Measurements from ENCODE around the gene SIK3.
A peak's percentile ranks its signal among the peaks of the same experiment; 100 is the strongest.

SIK3 gene

DNA sequence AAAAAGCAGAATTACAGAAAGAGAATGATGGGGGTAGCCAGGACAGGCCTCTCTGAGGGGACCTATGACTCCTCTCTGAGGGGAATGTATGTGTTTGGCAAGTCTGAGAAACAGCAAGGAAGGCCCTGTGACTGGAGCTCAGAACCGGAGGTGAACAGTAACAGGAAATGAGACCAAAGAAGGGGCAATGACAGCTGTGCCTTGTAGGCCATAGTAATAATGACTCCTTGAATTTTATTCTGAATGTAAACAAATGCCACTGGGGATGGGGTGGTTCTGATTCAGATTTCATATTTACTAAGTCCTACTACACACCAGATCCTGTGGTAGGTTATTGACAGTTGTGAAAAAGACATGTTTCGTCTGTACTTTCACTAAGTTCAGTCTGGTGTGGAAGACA, 208.0 kb downstream of the SIK3 start:
- no peak for DNase-seq

DNA sequence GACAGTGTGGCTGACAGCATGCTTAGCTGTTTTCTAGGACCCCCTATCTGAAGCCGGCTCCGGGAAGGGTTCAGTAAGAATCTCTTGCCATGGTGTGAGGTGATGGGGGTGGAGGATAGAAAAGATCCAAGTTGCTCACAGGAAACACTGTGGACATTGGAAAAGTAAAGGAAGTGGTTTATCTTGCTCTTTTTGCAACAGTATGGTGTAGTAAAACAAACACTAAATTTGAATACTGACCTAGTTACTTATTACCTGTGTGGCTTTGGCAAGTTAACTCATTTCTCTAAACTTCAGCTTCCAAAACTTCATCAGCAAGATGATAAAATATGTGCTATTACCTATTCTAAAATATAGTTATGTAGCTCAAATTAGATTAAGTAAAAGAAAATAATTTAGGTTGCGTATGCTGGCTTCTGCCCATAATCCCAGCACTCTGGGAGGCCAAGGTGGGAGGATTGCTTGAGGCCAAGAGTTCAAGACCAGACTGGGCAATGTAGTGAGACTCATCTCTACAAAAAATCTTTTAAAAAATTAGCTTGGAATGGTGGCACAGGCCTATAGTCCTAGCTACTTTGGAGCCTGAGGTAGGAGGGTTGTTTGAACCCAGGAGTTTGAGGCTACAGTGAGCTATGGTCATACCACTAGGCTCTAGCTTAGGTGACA, 209.2 kb downstream of the SIK3 start:
- no peak for DNase-seq

DNA sequence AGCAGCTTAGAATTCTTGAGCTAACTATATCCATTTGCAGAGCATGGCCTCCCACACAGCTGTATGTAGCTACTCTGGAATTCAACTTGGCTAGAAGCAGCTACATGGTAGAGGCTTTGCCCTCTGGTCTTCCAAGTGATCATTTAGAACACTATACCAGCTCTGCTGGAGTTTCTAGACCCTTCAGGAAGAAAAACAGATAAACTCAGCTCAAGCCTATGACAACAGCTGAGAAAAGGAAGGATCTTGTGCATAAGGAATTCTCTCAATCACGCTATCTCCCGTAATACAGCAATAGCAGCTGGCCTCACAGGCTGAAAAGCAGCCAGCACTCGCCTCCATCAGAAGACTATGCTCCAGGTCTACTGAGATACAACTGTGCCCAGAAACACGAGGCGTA, 210.2 kb downstream of the SIK3 start:
- DNase-seq: no peak

GRCh38 chr11:116885951-116886655, 212.1 kb downstream of the SIK3 start:
- peak in 1 of 2 experiments; percentile 12 for DNase-seq

GRCh38 chr11:116882386-116882785, 215.8 kb downstream of the SIK3 start:
- DNase-seq: no peak

DNA sequence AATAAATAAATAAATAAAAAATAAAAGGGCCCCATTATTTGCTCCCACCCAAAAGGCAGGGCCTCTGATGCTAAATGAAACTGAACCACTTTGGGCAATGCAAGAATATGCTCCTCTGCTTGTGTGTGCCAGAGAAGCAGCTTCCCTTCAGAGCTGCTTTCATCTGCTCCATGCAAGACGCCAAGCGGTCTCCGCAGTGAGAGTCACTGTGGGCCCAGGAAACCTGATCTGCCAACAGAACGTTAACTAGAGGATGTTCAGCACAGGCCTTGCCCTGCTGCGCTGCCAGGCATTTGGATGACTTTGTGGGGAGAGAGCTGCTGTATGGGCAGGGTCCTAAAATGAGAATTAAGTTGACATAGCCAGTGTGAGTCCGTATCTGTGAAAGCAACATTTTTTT, 217.1 kb downstream of the SIK3 start:
- DNase-seq: peak in 1 of 2 experiments; percentile 52

GRCh38 chr11:116879800-116880625, 218.2 kb downstream of the SIK3 start:
- DNase-seq: peak; percentile 43 to 73

GRCh38 chr11:116876656-116877055, 221.6 kb downstream of the SIK3 start:
- DNase-seq: no peak

GRCh38 chr11:116875194-116875593, 223.0 kb downstream of the SIK3 start:
- no peak for DNase-seq

GRCh38 chr11:116874251-116874650, 224.0 kb downstream of the SIK3 start:
- no peak for DNase-seq

DNA sequence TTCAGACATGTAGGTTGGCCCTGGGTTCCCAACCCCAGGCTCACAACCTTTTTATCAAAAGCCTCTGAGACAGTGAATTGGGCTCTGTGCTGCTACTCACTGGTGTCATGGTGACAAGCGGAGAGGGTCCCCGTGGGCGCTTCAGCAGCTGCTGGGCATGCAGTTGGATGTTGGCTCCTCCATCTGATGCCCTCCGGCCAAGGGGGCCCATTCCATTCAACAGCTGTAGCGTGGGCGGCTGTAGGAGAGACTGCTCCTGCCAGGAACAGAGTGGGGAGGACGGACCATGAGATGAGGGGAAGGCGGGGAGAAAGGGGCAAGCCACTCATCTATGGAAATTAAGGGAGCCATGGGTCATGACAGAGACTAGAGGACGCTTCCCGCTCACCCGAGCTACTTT, 224.8 kb downstream of the SIK3 start:
- no peak for DNase-seq

DNA sequence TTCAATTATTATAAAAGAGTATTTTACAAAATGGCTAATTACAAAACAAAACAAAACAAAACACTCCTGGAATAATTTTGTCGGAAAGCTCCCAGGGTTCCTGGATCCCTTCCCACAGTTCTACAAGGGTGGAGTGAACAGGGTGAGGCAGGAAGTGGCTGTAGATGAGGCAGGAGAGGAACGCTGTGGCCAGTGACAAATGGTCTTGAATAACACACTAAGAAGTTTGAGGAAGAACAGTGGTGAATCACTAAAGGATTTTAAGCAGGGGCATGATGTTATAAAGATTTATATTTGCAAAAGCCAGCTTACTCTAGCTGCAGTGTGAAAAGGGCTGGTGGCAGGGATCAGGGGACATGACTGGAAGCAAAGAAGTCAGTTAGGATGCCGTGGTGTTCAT, 227.0 kb downstream of the SIK3 start:
- DNase-seq: no peak

DNA sequence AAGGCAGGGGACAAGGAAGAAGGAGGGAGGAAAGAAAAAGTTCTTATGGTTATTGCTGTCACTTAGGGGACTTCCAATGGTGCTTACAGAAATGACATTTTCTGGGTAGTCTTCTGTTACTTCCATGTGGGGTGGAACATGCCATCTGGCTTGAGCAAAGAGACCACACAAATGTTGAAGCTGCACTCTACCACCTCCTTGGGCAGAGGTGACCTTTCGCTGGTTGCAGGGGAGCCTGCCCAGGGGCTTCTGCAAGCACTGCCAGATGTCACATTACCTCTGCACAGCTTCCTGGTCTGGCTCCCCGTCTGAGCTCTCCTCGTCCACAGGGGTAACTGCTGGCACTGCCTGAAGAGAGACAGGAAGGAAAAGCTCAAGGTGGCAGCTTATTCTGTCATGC, 228.2 kb downstream of the SIK3 start:
- no peak for DNase-seq

DNA sequence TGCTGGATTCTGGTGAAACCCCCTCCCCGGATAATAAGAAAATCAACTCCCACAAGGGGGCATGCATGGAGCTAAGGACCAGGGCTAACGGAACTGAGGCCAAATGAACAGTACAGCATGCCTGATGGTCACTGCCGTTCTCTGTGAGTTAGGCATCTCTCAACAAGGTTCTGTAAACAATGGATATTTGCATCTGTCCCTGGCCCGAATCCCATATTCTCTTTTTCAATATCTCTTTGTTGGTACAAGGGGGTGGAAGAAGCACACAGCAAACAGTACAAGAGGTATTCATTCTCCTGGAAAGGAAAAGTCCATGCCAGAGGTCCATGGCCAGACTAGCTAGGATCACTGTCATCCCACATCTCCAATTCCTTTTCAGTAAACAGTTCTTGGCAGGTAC, 228.6 kb downstream of the SIK3 start:
- no peak for DNase-seq

GRCh38 chr11:116868066-116868465, 230.2 kb downstream of the SIK3 start:
- no peak for DNase-seq

- DNase-seq: no peak
Observed at GRCh38 chr11:116867619-116868018, 230.6 kb downstream of the SIK3 start.

GRCh38 chr11:116866804-116867455, 231.3 kb downstream of the SIK3 start:
- DNase-seq: no peak

GRCh38 chr11:116865696-116866095, 232.5 kb downstream of the SIK3 start:
- DNase-seq: no peak

GRCh38 chr11:116864531-116864930, 233.7 kb downstream of the SIK3 start:
- no peak for DNase-seq

GRCh38 chr11:116862951-116863350, 235.3 kb downstream of the SIK3 start:
- DNase-seq: no peak

- DNase-seq: peak in 1 of 2 experiments; percentile 14
Observed at GRCh38 chr11:116862185-116862584, 236.0 kb downstream of the SIK3 start.

DNA sequence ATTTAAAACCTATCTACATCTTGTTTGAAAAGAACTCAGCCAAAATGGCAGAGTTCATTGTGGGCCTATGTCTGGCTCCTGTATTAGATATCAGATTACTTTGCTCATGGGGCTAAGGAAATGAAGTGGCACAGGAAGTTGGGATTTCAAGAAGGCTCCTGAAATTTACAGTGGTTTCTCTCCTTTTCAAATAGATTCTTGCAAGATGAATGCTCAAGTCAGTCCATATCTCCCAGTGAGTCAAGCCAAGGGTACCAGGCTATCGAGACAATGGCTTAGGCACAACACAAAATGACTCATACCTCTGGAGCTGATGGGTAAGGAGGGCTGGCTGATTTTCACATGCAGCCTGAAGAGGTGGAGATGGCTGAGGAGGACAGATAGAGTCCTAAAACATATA, 236.7 kb downstream of the SIK3 start:
- no peak for DNase-seq

DNA sequence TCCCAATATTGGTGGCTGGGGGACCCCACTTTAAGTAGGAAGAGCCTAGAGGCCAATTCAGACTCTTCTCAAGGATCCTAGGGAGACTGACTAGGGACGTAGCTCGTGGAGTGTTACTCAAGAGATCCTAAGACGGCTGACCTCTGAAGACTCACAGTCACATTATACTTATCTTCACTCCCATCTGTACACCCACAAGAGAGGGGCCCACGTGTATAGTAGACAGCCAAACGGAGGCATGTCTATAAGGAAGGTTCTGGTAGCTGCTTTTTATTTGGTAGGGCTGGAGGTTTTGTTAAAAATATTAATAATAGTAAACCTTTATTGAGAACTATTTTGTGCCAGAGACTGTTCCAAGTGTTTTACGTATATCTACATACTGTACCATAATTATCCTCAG, 237.9 kb downstream of the SIK3 start:
- DNase-seq: no peak
